CD4-positive, alpha-beta T cell (primary cell): Measurements from ENCODE around the gene PODN. TPM values are rescaled to one million over a fixed set of nuclear protein-coding genes. Genes with fewer than 3 reads are reported as not detected.

Source experiments
- ATAC-seq: fragments of 200-7000 bp; cut with Tn5 transposase; one replicate; pipeline ENCODE4 v1.10.0; 2022; ENCODE audit warnings: mild to moderate bottlenecking; ENCODE audit not compliant: poor library complexity
- CTCF ChIA-PET: fragments of 350-600 bp; sonication (Branson Sonifier 250); formaldehyde crosslinking; loops from one replicate; lab custom pipeline; 2021; ENCODE audit warnings: antibody characterized with exemption, inconsistent platforms; lab: Charles Lee
- POLR2A ChIA-PET: fragments of 350-600 bp; sonication (Branson Sonifier 250); formaldehyde crosslinking; loops from one replicate; lab custom pipeline; 2021; ENCODE audit warnings: antibody characterized with exemption, inconsistent platforms; lab: Charles Lee
- DNase-seq, 14 experiments: peaks; one replicate each; pipeline ENCODE4 v3.0.0-alpha.2; 2013 to 2020; ENCODE audit warnings: mixed read lengths in 2 of 14
- H3K27ac ChIP-seq, 2 donors: one replicate each; pipeline versions ENCODE4 v1.5.1 to v1.7.0; 2013; ENCODE audit warnings: low read length in 2 of 2, low read depth in 1 of 2, mild to moderate bottlenecking in 1 of 2
- H3K27me3 ChIP-seq, 2 experiments: 1 replicate in 1 of 2; 2 replicates in 1 of 2; pipeline versions ENCODE4 v1.6.1 to v1.7.0; 2013; ENCODE audit warnings: low read length in 2 of 2, control low read depth in 1 of 2, mild to moderate bottlenecking in 1 of 2, moderate library complexity in 1 of 2; ENCODE audit not compliant: insufficient read depth in 2 of 2, control insufficient read depth in 1 of 2
- H3K36me3 ChIP-seq: one replicate; pipeline ENCODE4 v1.6.1; 2013; ENCODE audit warnings: low read length, control low read depth; ENCODE audit not compliant: insufficient read depth
- H3K4me1 ChIP-seq: one replicate; pipeline ENCODE4 v1.6.1; 2013; ENCODE audit warnings: low read length, control low read depth; ENCODE audit not compliant: insufficient read depth
- H3K4me3 ChIP-seq: one replicate; pipeline ENCODE4 v1.5.1; 2013; ENCODE audit warnings: mild to moderate bottlenecking, low read length, moderate library complexity
- H3K9me3 ChIP-seq, 2 experiments: 1 replicate in 1 of 2; 2 replicates in 1 of 2; pipeline versions ENCODE4 v1.6.1 to v1.7.0; 2013; ENCODE audit warnings: low read length in 2 of 2, mild to moderate bottlenecking in 2 of 2, control low read depth in 1 of 2, moderate library complexity in 1 of 2; ENCODE audit not compliant: control insufficient read depth in 1 of 2, insufficient read depth in 1 of 2
- H3K27ac Mint-ChIP-seq: one replicate; pipeline ENCODE4 v1.8.0; 2020; ENCODE audit warnings: mixed read lengths
- H3K27me3 Mint-ChIP-seq: one replicate; pipeline ENCODE4 v1.8.0; 2021; ENCODE audit warnings: mixed read lengths
- H3K36me3 Mint-ChIP-seq: one replicate; pipeline ENCODE4 v1.8.0; 2021; ENCODE audit warnings: low read depth, mixed read lengths
- H3K4me1 Mint-ChIP-seq: one replicate; pipeline ENCODE4 v1.8.0; 2021; ENCODE audit warnings: low read depth, mixed read lengths
- H3K4me3 Mint-ChIP-seq: one replicate; pipeline ENCODE4 v1.8.0; 2020; ENCODE audit warnings: mild to moderate bottlenecking, mixed read lengths
- H3K9me3 Mint-ChIP-seq: one replicate; pipeline ENCODE4 v1.8.0; 2020; ENCODE audit warnings: mixed read lengths
- CTCF ChIP-seq: fragments of 200-600 bp; IDR thresholded peaks from one replicate; pipeline ENCODE4 v1.8.0; 2022; ENCODE audit warnings: antibody characterized with exemption, mild to moderate bottlenecking
- intact Hi-C, 2 experiments: fragments of 100-400 bp; cut with DNase I in 1 of 2; cut with micrococcal nuclease in 1 of 2; formaldehyde crosslinking; loops; one replicate each; pipeline versions ENCODE4 v1.15.1 to v1.9.0; 2023 to 2025; cut with DNase I, micrococcal nuclease
- total RNA-seq, 174 experiments: library from RNA in 2 of 174; stranded (reverse) in 2 of 174; gene quantifications; one replicate each; pipeline ENCODE4 v1.2.3 and lab custom pipeline; 2021 to 2026

The PODN gene
- total RNA-seq, 2 experiments from 2014 or later = not detected

DNA sequence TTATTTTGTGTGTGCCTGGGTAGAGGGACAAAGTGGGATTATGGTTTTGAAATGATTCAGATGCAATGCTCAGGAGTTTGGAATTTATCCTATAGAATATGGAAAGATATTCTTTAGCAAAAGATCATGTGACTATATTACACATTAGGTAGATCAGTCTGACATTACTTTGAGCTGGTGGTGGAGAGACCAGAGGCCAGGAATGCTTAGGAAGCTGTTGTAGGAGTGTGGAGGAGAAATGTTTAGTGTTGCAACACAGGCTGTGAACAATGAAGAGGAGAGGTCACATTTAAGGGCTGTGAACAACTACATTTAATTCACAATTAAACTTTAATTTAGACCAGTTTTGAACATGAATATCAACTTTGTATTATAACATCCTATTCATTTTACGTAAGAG is 45.3 kb upstream of the PODN start:
- CTCF ChIA-PET = no interaction called here
- Mint-ChIP-seq H3K27me3 (no peaks in the 10 kb centered on the region), H3K4me1 (peaks cover 38% of the 10 kb centered on the region), H3K36me3 (peaks cover 33% of the 10 kb centered on the region), H3K27ac (no peak overlapping the region), H3K9me3 (no peaks in the 10 kb centered on the region), H3K4me3 (peak overlapping the region; percentile 88)
- no peak overlapping the region for H3K4me3 ChIP-seq
- no peaks in the 10 kb centered on the region for H3K9me3 ChIP-seq
- ATAC-seq (no peak), DNase-seq (no peak)
- peaks cover 2% of the 10 kb centered on the region for H3K36me3 ChIP-seq
- POLR2A ChIA-PET = no interaction called here
- H3K27me3 ChIP-seq = no peaks in the 10 kb centered on the region
- H3K4me1 ChIP-seq = peaks cover 9% of the 10 kb centered on the region
- no peak for TF ChIP-seq CTCF
- H3K27ac ChIP-seq = no peak overlapping the region
- intact Hi-C loops = loop anchor here (5.0 to 10.0 kb wide), 5 partner anchors 92 to 1289 kb away; partner anchors contain the start of genes CPT2 (in 1 of the 2), ECHDC2 (in 1 of the 2), SCP2 (in 1 of the 2) and ZYG11B (in 1 of the 2)

DNA sequence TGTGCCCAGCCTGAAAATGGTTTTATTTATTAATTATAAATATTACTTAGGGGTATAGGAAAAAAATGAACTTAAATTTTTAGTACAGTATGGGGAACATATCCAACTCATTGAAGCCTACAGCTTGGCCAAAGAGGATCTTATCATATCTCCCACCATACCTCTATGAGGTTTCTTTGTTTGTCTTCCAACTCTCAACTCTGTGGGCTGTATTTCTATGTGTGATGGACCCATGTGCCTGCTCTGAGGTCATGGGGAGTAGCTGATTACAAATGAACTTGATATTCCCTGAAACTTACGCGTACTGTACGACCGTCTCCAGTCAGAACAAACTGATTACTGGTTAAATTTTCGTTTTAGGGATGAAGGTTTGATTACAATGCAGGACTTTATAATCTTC is 41.4 kb upstream of the PODN start:
- H3K4me1 Mint-ChIP-seq = peaks cover 28% of the 10 kb centered on the region
- no peak overlapping the region for H3K4me3 Mint-ChIP-seq
- Histone ChIP-seq H3K27ac (no peak overlapping the region), H3K4me3 (no peak overlapping the region), H3K27me3 (no peaks in the 10 kb centered on the region), H3K9me3 (no peaks in the 10 kb centered on the region), H3K4me1 (no peaks in the 10 kb centered on the region), H3K36me3 (peaks cover 10% of the 10 kb centered on the region)
- no peaks in the 10 kb centered on the region for H3K9me3 Mint-ChIP-seq
- H3K27ac Mint-ChIP-seq = no peak overlapping the region
- TF ChIP-seq CTCF = no peak
- CTCF ChIA-PET = no interaction called here
- intact Hi-C loops = no loop called here
- POLR2A ChIA-PET = no interaction called here
- H3K27me3 Mint-ChIP-seq = no peaks in the 10 kb centered on the region
- ATAC-seq (no peak), DNase-seq (no peak)
- H3K36me3 Mint-ChIP-seq = peaks cover 32% of the 10 kb centered on the region

- Histone ChIP-seq H3K27me3 (no peaks in the 10 kb centered on the region), H3K36me3 (peaks cover 14% of the 10 kb centered on the region), H3K4me1 (no peaks in the 10 kb centered on the region), H3K4me3 (no peak overlapping the region), H3K9me3 (no peaks in the 10 kb centered on the region), H3K27ac (no peak overlapping the region)
- no peaks in the 10 kb centered on the region for H3K27me3 Mint-ChIP-seq
- intact Hi-C loops = no loop called here
- POLR2A ChIA-PET = no interaction called here
- ATAC-seq = no peak
- no peaks in the 10 kb centered on the region for H3K9me3 Mint-ChIP-seq
- no peak for TF ChIP-seq CTCF
- H3K36me3 Mint-ChIP-seq = peaks cover 26% of the 10 kb centered on the region
- H3K4me1 Mint-ChIP-seq = peaks cover 14% of the 10 kb centered on the region
- CTCF ChIA-PET = no interaction called here
- no peak overlapping the region for H3K27ac Mint-ChIP-seq
- no peak for DNase-seq
- H3K4me3 Mint-ChIP-seq = no peak overlapping the region
Measured at GRCh38 chr1:53022179-53022578, 39.8 kb upstream of the PODN start.
